Measurements from ENCODE around the gene INPP5A.

The INPP5A gene

GRCh38 chr10:132648851-132649528, 111.4 kb downstream of the INPP5A start:
- DNase-seq: peak in 2 of 14 donors; percentile 13 to 26

- no peak for DNase-seq
These were observed 112.2 kb downstream of the INPP5A start for GRCh38 chr10:132649651-132650360.

- DNase-seq: no peak
These were observed 113.1 kb downstream of the INPP5A start for GRCh38 chr10:132650611-132651250.

- DNase-seq: no peak
These were observed 114.0 kb downstream of the INPP5A start for GRCh38 chr10:132651511-132652029.

- no peak for DNase-seq
These were observed 114.9 kb downstream of the INPP5A start for GRCh38 chr10:132652446-132652845.

- peak in 1 of 14 donors; percentile 65 for DNase-seq
These were observed 115.5 kb downstream of the INPP5A start for GRCh38 chr10:132652936-132653590.

GRCh38 chr10:132653721-132654120, 116.1 kb downstream of the INPP5A start:
- no peak for DNase-seq

GRCh38 chr10:132654121-132654571, 116.6 kb downstream of the INPP5A start:
- DNase-seq: no peak

- peak in 10 of 14 donors; percentile 20 to 81 (median 42) for DNase-seq
These were observed 117.4 kb downstream of the INPP5A start for GRCh38 chr10:132654708-132655661.

GRCh38 chr10:132655735-132656134, 118.1 kb downstream of the INPP5A start:
- DNase-seq: peak in 5 of 14 donors; percentile 12 to 52 (median 24)

- no peak for DNase-seq
These were observed 118.9 kb downstream of the INPP5A start for GRCh38 chr10:132656283-132657126.

GRCh38 chr10:132657127-132657706, 119.6 kb downstream of the INPP5A start:
- DNase-seq: no peak

GRCh38 chr10:132657748-132658147, 120.2 kb downstream of the INPP5A start:
- DNase-seq: no peak

GRCh38 chr10:132658546-132659205, 121.1 kb downstream of the INPP5A start:
- DNase-seq: no peak

- peak in 1 of 14 donors; percentile 45 for DNase-seq
These were observed 121.9 kb downstream of the INPP5A start for GRCh38 chr10:132659206-132660091.

GRCh38 chr10:132660385-132660784, 122.8 kb downstream of the INPP5A start:
- no peak for DNase-seq

GRCh38 chr10:132662186-132662920, 124.8 kb downstream of the INPP5A start:
- DNase-seq: peak in 1 of 14 donors; percentile 80
